Mesendoderm (in vitro differentiated cells): Measurements from ENCODE around the gene EEIG1.

Experiments used
- DNase-seq: peaks from one replicate; pipeline ENCODE4 v3.0.0; 2013
- H2AK5ac ChIP-seq: 2 replicates; pipeline ENCODE4 v1.6.1; 2013; ENCODE audit warnings: low read length, inconsistent platforms
- H2BK120ac ChIP-seq: 2 replicates; pipeline ENCODE4 v1.6.1; 2013; ENCODE audit warnings: low read depth, mild to moderate bottlenecking, low read length, moderate library complexity, mixed read lengths
- H2BK15ac ChIP-seq: replicated peaks from 2 replicates; pipeline ENCODE4 v1.6.1; 2013; ENCODE audit warnings: low read depth, mild to moderate bottlenecking, moderate library complexity
- H2BK5ac ChIP-seq: 2 replicates; pipeline ENCODE4 v1.6.1; 2013; ENCODE audit warnings: low read length, inconsistent platforms
- H3K18ac ChIP-seq: 2 replicates; pipeline ENCODE4 v1.6.1; 2013; ENCODE audit warnings: mild to moderate bottlenecking, low read length, mixed read lengths
- H3K23ac ChIP-seq: one replicate; pipeline ENCODE4 v1.6.1; 2013; ENCODE audit warnings: low read length
- H3K27ac ChIP-seq: 2 replicates; pipeline ENCODE4 v1.5.1; 2013; ENCODE audit warnings: low read depth, mild to moderate bottlenecking, inconsistent platforms, low read length, moderate library complexity
- H3K27me3 ChIP-seq: 2 replicates; pipeline ENCODE4 v1.6.1; 2013; ENCODE audit warnings: low read length, control low read depth, mild to moderate bottlenecking, inconsistent platforms; ENCODE audit not compliant: insufficient read depth, poor library complexity
- H3K36me3 ChIP-seq: 2 replicates; pipeline ENCODE4 v1.6.1; 2013; ENCODE audit warnings: low read length, inconsistent platforms; ENCODE audit not compliant: control insufficient read depth, insufficient read depth
- H3K4ac ChIP-seq: one replicate; pipeline ENCODE4 v1.6.1; 2013; ENCODE audit warnings: low read depth, mild to moderate bottlenecking, low read length, moderate library complexity
- H3K4me1 ChIP-seq: 2 replicates; pipeline ENCODE4 v1.6.1; 2013; ENCODE audit warnings: low read depth, low read length, inconsistent platforms; ENCODE audit not compliant: control insufficient read depth
- H3K4me2 ChIP-seq: 2 replicates; pipeline ENCODE4 v1.6.1; 2013; ENCODE audit warnings: low read length
- H3K4me3 ChIP-seq: 2 replicates; pipeline ENCODE4 v1.5.1; 2013; ENCODE audit warnings: mild to moderate bottlenecking, low read length
- H3K56ac ChIP-seq: one replicate; pipeline ENCODE4 v1.6.1; 2013; ENCODE audit warnings: low read length
- H3K79me1 ChIP-seq: 2 replicates; pipeline ENCODE4 v1.6.1; 2013; ENCODE audit warnings: low read length, inconsistent platforms
- H3K79me2 ChIP-seq: 2 replicates; pipeline ENCODE4 v1.6.1; 2013; ENCODE audit warnings: mild to moderate bottlenecking, low read length; ENCODE audit not compliant: control insufficient read depth, insufficient read depth
- H3K9ac ChIP-seq: 2 replicates; pipeline ENCODE4 v1.6.1; 2013; ENCODE audit warnings: low read length, inconsistent platforms
- H4K5ac ChIP-seq: one replicate; pipeline ENCODE4 v1.6.1; 2013; ENCODE audit warnings: low read length
- H4K8ac ChIP-seq: one replicate; pipeline ENCODE4 v1.6.1; 2013; ENCODE audit warnings: low read depth, mild to moderate bottlenecking, control low read depth, low read length, moderate library complexity
- WGBS: extraction: QIAGEN DNeasy Blood & Tissue Kit; methylation state at CpG from one replicate; pipeline ENCODE4 v1.1.7; 2013; ENCODE audit warnings: low lambda C conversion rate, missing lambda C conversion rate; ENCODE audit not compliant: insufficient coverage; ENCODE audit errors: extremely low coverage; 5-methylcytosine and 5-hydroxymethylcytosine counted together

EEIG1 gene

DNA sequence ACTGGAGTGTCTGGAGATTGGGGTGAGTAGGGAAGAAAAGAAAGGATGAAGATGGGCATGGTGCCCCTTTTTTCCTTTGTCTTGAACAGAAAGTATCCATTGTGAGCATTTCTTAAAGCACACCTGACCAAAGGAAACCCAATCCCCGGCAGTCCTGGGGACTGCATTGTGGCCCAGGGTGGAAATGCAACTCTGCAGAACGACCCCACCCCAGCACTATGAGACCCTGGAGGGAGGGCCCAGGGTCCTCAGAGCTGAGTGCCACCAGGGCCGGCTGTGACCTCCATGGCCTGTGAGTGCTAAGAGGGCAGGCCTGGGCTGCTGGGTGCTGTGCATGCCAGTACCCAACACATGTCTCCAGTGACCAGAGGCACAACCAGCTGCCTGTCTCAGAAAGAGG, 18.5 kb downstream of the EEIG1 start:
- Histone ChIP-seq H4K5ac (no peak overlapping the region), H3K79me2 (peaks cover 49% of the 10 kb centered on the region), H2BK120ac (no peak overlapping the region), H3K23ac (no peak overlapping the region), H3K79me1 (peaks cover 26% of the 10 kb centered on the region), H2BK15ac (no peak overlapping the region), H3K4me3 (no peak overlapping the region), H3K36me3 (no peaks in the 10 kb centered on the region), H3K56ac (no peak overlapping the region), H3K27me3 (no peaks in the 10 kb centered on the region), H3K4me1 (no peaks in the 10 kb centered on the region), H2AK5ac (no peak overlapping the region), H3K4me2 (no peak overlapping the region), H2BK5ac (no peak overlapping the region), H3K27ac (no peak overlapping the region), H3K4ac (no peak overlapping the region), H3K18ac (no peak overlapping the region), H4K8ac (no peak overlapping the region), H3K9ac (no peak overlapping the region)
- no peak for DNase-seq
- WGBS, result no CpG with 5 or more reads among the region's 3 CpGs

DNA sequence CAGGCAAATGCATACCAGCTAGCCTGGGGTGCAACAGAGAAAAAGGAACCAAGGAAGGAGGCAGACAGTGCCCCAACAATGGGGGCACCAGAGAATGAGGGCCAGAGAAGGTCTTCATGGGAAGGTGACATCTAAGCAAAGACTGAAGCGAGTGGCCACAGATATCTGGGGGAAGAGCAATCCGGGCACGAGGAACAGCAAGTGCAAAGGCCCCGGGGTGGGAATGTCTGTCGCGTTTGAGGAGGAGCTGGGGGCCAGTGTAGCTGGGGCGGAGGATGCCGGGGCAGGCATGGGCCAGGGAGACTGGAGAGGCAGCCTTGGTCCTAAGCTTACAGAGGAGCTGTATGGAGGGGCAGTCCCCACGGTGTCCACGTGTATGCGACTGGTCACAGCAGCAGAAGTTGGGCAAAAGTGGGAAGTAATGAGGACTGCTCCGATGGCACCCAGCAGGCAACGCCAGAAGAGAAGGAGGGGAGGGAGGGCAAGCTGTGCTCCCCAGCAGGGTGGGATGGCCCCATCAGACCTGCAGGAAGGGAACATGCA, 19.1 kb downstream of the EEIG1 start:
- no peak overlapping the region for H3K18ac ChIP-seq
- no peak overlapping the region for H3K23ac ChIP-seq
- no peaks in the 10 kb centered on the region for H3K27me3 ChIP-seq
- no peak overlapping the region for H2BK5ac ChIP-seq
- H3K79me2 ChIP-seq, result peaks cover 46% of the 10 kb centered on the region
- H3K4me2 ChIP-seq, result no peak overlapping the region
- no peak overlapping the region for H3K56ac ChIP-seq
- H3K9ac ChIP-seq, result no peak overlapping the region
- no peak overlapping the region for H4K5ac ChIP-seq
- H3K4me1 ChIP-seq, result no peaks in the 10 kb centered on the region
- H2BK120ac ChIP-seq, result no peak overlapping the region
- H2BK15ac ChIP-seq, result no peak overlapping the region
- H3K27ac ChIP-seq, result no peak overlapping the region
- H3K36me3 ChIP-seq, result no peaks in the 10 kb centered on the region
- H2AK5ac ChIP-seq, result no peak overlapping the region
- no peak overlapping the region for H3K4me3 ChIP-seq
- peaks cover 28% of the 10 kb centered on the region for H3K79me1 ChIP-seq
- DNase-seq, result no peak
- no peak overlapping the region for H3K4ac ChIP-seq
- no CpG with 5 or more reads among the region's 13 CpGs for WGBS
- no peak overlapping the region for H4K8ac ChIP-seq

DNA sequence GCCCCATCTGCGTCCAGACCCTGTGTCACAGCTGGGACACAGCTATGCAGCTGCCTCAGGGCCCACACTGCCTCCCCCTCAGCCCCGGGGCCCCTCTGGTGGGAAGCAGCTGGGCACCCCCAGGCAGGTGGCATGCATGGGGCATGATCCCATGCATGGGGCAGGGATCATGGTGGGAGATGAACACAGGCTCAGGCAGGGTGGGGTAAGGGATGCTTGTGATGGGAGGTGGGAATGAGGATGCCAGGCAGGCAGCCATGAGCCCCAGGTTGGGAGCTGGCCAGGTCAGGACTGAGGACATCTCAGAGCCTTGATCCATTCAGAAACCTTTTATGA, 19.7 kb downstream of the EEIG1 start:
- DNase-seq, result no peak
- Histone ChIP-seq H3K18ac (no peak overlapping the region), H3K27me3 (no peaks in the 10 kb centered on the region), H4K5ac (no peak overlapping the region), H3K4me1 (no peaks in the 10 kb centered on the region), H3K79me1 (peaks cover 26% of the 10 kb centered on the region), H3K4me2 (no peak overlapping the region), H2BK5ac (no peak overlapping the region), H3K4ac (no peak overlapping the region), H2BK120ac (no peak overlapping the region), H3K27ac (no peak overlapping the region), H3K79me2 (peaks cover 43% of the 10 kb centered on the region), H2BK15ac (no peak overlapping the region), H3K36me3 (no peaks in the 10 kb centered on the region), H3K9ac (no peak overlapping the region), H3K56ac (no peak overlapping the region), H4K8ac (no peak overlapping the region), H3K23ac (no peak overlapping the region), H2AK5ac (no peak overlapping the region), H3K4me3 (no peak overlapping the region)
- WGBS, result no CpG with 5 or more reads among the region's 2 CpGs

DNA sequence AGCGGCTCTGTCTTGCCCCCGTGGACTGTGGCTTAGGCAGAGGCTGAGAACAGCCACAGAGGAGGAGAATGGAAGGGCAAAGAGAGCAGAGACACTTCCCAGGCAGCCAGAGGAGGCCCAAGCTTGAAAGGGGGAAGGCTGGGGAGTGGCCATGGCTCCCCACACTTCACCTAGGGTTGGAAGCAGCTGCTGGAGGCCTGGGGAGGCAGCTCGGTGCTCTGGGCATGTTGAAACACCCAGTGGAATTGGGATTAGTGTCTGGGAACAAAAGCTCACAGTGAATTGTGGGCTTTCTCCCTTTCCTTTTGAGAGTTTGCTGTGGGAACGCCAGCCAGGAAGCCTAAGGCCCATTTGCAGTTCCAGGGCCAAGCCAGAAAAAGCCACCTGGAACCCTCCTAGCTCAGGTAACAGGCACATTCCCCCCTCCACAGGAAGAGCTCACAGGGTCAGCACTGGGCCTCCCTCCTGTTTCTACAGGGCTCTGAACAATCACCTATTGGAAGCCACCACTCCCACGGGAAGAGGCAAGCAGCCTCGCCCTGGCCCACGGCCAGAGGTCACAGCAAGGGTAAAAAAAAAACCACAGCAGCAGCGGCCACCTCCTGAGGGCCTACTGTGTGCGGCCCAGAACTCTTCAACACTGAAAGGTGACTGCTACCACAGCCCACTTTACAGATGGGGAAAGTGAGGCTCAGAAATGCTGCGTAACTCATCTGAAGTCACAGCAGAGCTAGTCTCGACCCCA, 20.2 kb downstream of the EEIG1 start:
- no peak overlapping the region for H3K9ac ChIP-seq
- H3K36me3 ChIP-seq, result no peaks in the 10 kb centered on the region
- H3K4me1 ChIP-seq, result no peaks in the 10 kb centered on the region
- no peak overlapping the region for H3K4me2 ChIP-seq
- H4K5ac ChIP-seq, result no peak overlapping the region
- H3K4me3 ChIP-seq, result no peak overlapping the region
- H2BK5ac ChIP-seq, result no peak overlapping the region
- H3K56ac ChIP-seq, result no peak overlapping the region
- peaks cover 41% of the 10 kb centered on the region for H3K79me2 ChIP-seq
- H3K27ac ChIP-seq, result no peak overlapping the region
- DNase-seq, result no peak
- H4K8ac ChIP-seq, result no peak overlapping the region
- no CpG with 5 or more reads among the region's 11 CpGs for WGBS
- H3K18ac ChIP-seq, result no peak overlapping the region
- peaks cover 26% of the 10 kb centered on the region for H3K79me1 ChIP-seq
- no peak overlapping the region for H2BK15ac ChIP-seq
- no peak overlapping the region for H2BK120ac ChIP-seq
- H2AK5ac ChIP-seq, result no peak overlapping the region
- H3K23ac ChIP-seq, result no peak overlapping the region
- no peak overlapping the region for H3K4ac ChIP-seq
- no peaks in the 10 kb centered on the region for H3K27me3 ChIP-seq

DNA sequence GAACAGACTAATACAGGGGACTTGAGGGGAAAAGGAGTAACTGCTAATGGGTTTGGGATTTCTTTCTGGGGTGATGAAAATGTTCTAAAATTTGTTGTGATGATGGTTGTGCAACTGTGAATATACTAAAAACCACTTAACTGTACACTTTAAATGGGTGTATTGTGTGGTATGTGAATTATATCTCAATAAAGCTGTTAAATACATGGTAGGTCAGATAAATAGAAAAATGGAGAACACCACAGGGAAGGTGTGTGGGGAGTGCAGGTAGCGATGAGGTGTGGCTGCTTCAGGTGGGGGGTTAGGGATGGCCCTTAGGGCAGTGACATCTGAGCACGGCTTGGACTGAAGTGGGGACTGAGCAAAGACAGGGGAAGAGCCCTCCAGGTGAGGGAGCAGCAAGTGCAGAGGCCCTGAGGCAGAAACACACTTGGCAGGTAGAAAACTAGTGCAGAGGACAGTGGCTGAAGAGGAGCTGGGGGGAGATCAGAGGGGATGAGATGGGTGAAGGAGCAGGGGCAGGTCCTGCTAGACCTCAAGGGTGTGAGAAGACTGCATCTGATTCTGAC, 20.9 kb downstream of the EEIG1 start:
- Histone ChIP-seq H4K5ac (no peak overlapping the region), H3K79me1 (peaks cover 25% of the 10 kb centered on the region), H3K23ac (no peak overlapping the region), H3K27me3 (no peaks in the 10 kb centered on the region), H4K8ac (no peak overlapping the region), H3K4me2 (no peak overlapping the region), H3K27ac (no peak overlapping the region), H2AK5ac (no peak overlapping the region), H3K4me3 (no peak overlapping the region), H3K79me2 (peaks cover 39% of the 10 kb centered on the region), H2BK15ac (no peak overlapping the region), H2BK5ac (no peak overlapping the region), H3K36me3 (no peaks in the 10 kb centered on the region), H3K4me1 (no peaks in the 10 kb centered on the region), H2BK120ac (no peak overlapping the region), H3K56ac (no peak overlapping the region), H3K18ac (no peak overlapping the region), H3K4ac (no peak overlapping the region), H3K9ac (no peak overlapping the region)
- WGBS, result no CpG with 5 or more reads among the region's 2 CpGs
- DNase-seq, result no peak
